NCI-H446 treated with DMSO at 0.1 percent for 48 hours (cell line): Measurements from ENCODE around the gene IL31.

Experiments used
- DNase-seq: peaks from one replicate; lab custom pipeline; 2025; lab: John Stamatoyannopoulos, UW

IL31 gene

DNA sequence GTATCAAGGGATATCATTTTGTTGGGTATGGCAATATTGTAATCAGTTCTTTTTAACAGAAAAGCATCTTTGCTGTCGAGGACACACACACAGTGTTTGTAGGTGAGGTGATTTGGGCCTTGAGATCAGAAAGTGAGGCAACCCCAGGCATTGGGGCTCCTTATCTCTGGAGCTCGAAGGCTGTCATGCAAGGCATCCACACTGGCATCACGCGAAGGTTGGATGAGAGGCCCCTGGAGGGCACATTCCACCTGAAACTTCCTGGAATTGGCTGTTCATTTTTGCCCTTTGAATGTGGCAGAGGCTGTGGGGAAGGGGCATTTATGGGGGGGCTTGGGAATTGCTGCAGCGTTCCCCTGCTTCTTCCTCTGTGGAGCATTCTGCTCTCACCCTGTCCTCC is 45.5 kb downstream of the IL31 start:
- DNase-seq = no peak

DNA sequence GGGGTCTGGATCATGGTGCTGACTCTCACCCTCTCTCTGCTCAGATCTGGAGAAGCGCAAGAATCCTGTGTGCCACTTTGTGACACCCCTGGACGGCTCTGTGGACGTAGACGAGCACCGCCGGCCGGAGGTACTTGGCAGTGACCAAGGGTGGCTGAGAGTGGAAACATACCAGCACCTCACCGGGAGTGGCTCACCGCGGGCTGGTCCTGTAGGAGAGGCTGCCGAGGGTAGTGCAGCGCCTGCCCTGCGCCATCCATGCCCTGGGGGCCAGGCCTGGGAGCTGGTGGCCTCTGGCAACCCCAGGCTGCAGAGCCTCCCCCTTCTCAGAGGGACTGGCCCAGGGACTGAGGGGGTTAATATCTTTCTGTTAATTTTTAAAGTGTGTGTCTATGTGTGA is 46.2 kb downstream of the IL31 start:
- DNase-seq = no peak

DNA sequence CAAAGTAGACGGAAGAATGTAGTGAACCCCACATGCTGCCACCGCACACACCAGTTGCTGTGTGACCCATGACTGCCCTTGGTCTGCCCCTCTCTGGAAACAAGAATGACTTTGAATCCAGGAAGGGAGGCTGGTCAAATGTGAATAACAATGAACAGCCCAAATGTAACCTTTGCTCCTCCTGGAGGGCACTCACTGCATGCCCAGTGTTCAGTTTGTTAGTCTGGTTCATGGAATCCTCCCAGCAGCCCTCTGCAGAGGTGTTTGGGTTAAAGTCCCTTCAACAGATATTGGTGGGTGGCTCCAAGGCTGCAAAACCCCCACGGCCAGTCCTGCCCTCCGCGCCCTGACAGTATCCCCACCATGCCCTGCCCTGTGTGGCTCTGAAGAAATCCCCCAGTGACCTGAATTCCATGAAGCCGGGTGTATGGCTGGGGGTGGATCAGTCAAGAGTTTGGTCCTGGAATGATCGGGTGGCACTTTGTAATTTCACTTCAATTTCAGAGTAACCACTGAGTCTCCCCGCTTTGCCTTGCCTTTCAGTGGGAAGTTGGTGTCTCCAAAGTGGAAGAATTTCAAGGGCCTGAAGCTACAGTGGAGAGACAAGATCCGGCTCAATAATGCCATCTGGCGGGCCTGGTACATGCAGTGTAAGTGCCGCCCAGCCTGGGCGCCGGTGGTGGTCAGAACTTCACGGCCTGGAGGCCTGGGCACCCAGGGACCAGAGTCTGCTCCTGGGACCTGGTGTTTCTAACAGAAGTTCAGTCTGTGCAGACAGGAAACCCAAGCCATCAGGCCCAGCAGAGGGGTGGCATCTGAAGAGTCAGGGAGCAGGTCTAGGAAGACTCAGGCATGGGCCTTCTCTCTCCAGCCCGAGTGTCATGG is 47.1 kb downstream of the IL31 start:
- no peak for DNase-seq

DNA sequence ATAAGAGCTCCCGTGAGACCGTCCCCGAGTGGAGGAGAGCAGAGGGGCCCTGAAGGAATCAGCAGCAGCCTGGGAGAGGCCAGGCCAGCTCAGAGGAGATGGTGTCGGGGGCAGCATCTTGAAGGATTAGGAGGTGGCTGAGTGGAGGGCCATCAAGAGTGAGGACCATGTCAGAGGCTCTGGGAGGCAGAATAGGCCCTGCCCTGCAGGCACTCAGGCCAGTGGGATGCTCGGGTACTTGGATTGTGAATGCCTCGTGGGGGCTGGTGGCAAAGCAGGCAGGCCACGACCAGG is 47.7 kb downstream of the IL31 start:
- no peak for DNase-seq

DNA sequence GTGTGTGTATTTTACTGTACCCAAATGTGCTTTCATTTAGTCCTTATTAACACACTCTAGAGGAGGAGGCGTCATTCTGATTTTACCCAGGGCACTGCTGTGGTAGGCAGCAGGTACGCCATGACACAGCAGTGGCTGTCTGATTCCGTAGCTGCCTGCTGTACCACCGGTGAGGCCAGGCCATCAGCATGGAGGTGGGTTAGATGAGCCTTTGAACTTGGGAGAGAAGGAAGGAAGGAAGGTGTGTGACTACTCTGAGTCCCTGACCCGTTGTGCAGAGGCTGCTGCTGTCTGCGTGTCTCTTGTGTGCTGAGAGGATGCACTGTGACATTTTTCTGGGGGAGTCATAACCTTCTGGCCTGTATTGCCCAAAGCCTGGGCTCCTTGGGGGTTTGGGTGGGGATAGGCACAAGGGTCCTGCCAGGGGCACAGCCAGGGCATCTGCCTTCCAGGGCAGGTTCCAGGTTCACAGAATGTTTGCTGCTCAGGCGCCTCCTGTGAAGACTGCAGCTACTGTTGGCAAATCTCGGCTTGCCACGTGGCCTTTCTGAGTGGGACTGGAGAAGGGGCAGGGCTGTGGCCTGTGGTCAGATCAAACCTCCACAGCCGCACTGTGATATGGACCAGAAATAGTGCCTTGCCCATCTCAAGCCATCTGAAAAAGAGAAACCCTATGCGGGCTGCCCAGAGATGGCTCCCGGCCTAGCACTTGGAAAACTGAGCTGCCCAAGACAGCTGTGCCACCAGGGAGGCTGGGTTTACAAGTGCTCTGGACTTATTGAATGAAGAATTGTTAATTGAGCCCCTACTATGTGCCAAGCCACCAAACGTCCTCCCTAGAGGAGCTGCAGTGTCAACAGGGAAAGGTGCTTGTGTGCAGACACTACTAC is 48.3 kb downstream of the IL31 start:
- DNase-seq = no peak

DNA sequence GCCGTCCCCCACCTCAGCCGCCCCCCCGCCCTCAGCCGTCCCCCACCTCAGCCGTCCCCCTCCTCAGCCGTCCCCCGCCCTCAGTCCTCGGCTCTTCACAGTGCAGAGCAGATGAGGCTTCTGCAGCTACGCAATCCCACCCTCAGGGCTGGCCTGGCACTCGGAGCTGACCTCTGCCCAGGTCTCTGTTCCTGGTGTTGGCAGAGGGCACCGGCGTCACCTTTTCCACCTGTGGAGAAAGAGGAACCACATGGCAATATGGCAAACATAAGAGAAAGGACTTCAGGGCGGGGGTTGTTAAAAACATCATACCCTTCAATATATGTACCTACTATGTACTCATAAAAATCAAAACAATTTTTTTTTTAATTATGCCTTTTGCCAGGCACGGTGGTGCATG is 49.7 kb downstream of the IL31 start:
- no peak for DNase-seq

DNA sequence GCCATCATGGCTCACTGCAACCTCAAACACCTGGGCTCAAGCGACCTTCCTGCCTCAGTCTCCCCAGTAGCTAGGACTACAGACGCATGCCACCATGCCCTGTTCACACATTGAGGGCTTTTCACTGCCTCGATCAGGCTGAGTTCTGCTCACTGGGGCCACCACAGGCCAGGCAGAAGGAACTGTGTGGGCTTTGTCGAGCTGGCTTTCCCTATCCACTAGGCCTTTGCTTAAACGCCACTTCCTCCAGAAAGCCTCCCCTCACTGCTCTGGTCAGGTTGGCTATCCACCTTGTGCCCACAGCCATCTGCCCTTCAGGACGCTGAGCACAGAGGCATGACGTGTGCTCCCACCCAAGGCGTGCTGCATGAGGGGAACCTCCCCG is 50.3 kb downstream of the IL31 start:
- DNase-seq = no peak

DNA sequence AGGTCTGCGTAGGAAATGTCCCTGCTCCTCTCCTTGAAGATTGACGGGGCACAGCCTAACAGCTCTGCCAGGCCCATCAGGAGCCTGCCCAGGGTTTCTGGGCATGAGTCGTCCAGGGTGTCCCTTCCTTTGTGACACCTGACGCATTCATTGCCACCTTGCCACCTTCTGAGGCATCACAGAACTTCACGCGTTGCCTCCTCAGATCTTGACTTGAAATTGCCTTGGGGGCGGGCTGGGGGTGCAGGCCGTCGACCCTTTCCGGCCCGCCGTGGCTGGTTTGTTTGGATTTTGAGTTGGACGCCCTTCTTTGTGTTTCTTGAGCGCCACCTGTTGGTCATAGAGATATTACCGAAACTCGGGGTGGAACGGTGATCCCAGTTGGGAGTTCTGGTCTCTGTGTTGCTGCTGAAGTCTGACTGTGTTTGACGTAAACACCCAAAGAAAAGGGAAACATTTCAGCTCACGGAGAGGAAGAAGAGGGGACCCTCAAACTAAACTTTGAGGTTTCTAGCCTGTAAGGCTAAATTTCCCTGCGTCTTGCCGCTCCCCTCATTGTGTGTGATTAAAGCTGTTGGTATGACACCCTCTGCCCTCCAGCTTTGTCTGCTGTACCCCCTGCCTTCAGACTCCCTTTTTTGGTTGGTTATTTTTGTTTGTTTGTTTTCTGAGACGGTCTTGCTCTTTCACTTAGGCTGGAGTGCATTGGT is 50.8 kb downstream of the IL31 start:
- DNase-seq = no peak
